Caco-2 (cell line): ENCODE data around the gene COQ5. TPM values are rescaled to one million over a fixed set of nuclear protein-coding genes. Genes with fewer than 3 reads are reported as not detected.

Experiments
- BruUV-seq: library from RNA; stranded (reverse); fragments of 400-500 nt; replicated peaks from 2 replicates; lab custom pipeline; 2021; lab: Mats Ljungman, UMichigan
- CTCF ChIA-PET: fragments of 300-600 bp; sonication (Branson Sonifier 250); formaldehyde crosslinking; loops from one replicate; lab custom pipeline; 2022; ENCODE audit warnings: antibody characterized with exemption; lab: Charles Lee
- POLR2A ChIA-PET: fragments of 300-600 bp; sonication (Branson Sonifier 250); formaldehyde crosslinking; loops from one replicate; lab custom pipeline; 2022; ENCODE audit warnings: antibody characterized with exemption; lab: Charles Lee
- DNase-seq, 2 experiments: peaks; one replicate each; pipeline versions ENCODE4 v3.0.0 to v3.0.0-alpha.2; 2020 to 2022
- H3K27me3 ChIP-seq: replicated peaks from 2 replicates; pipeline ENCODE4 v1.6.0; 2011; ENCODE audit warnings: low read length; ENCODE audit not compliant: control insufficient read depth, insufficient read depth
- H3K36me3 ChIP-seq: 2 replicates; pipeline ENCODE4 v1.5.1; 2011; ENCODE audit warnings: low read length; ENCODE audit not compliant: control insufficient read depth, insufficient read depth
- H3K4me1 ChIP-seq: fragments of 250-450 bp; sonication (Bioruptor Pico); 2 replicates; pipeline ENCODE4 v1.5.1; 2020; ENCODE audit warnings: mild to moderate bottlenecking
- H3K4me3 ChIP-seq: 2 replicates; pipeline ENCODE4 v1.5.1; 2011; ENCODE audit warnings: low read depth, mild to moderate bottlenecking, control low read depth, low read length
- H3K9me3 ChIP-seq: fragments of 250-450 bp; sonication (Bioruptor Pico); 2 replicates; pipeline ENCODE4 v1.5.1; 2020; ENCODE audit warnings: mild to moderate bottlenecking, moderate library complexity
- H3K27ac Mint-ChIP-seq: one replicate; pipeline ENCODE4 v1.8.0; 2022; ENCODE audit warnings: mixed read lengths; ENCODE audit not compliant: unreplicated experiment
- H3K27me3 Mint-ChIP-seq: one replicate; pipeline ENCODE4 v1.8.0; 2022; ENCODE audit warnings: mixed read lengths; ENCODE audit not compliant: insufficient read depth, unreplicated experiment
- H3K36me3 Mint-ChIP-seq: one replicate; pipeline ENCODE4 v1.8.0; 2022; ENCODE audit warnings: mild to moderate bottlenecking, mixed read lengths; ENCODE audit not compliant: insufficient read depth, unreplicated experiment
- H3K4me1 Mint-ChIP-seq: one replicate; pipeline ENCODE4 v1.8.0; 2022; ENCODE audit warnings: low read depth, mixed read lengths; ENCODE audit not compliant: unreplicated experiment
- H3K4me3 Mint-ChIP-seq: one replicate; pipeline ENCODE4 v1.8.0; 2022; ENCODE audit warnings: mild to moderate bottlenecking, moderate library complexity, mixed read lengths; ENCODE audit not compliant: unreplicated experiment
- H3K9me3 Mint-ChIP-seq: one replicate; pipeline ENCODE4 v1.8.0; 2022; ENCODE audit warnings: mixed read lengths; ENCODE audit not compliant: unreplicated experiment
- CTCF ChIP-seq, 2 experiments: fragments of 200-600 bp in 1 of 2; IDR thresholded peaks; 1 replicate in 1 of 2; 2 replicates in 1 of 2; pipeline versions ENCODE4 v1.5.1 to v1.8.0; 2011 to 2022; ENCODE audit warnings: antibody characterized with exemption in 1 of 2, control low read depth in 1 of 2, inconsistent platforms in 1 of 2, low read depth in 1 of 2, low read length in 1 of 2, mild to moderate bottlenecking in 1 of 2, moderate library complexity in 1 of 2; ENCODE audit not compliant: insufficient read depth in 1 of 2, severe bottlenecking in 1 of 2, unreplicated experiment in 1 of 2
- intact Hi-C: fragments of 100-400 bp; cut with micrococcal nuclease; formaldehyde crosslinking; loops from one replicate; pipeline ENCODE4 v1.10.0; 2022; ENCODE audit not compliant: unreplicated experiment
- total RNA-seq: library from RNA; stranded (reverse); gene quantifications from 2 replicates; pipeline ENCODE4 v1.2.3, GENCODE V29; 2022

The COQ5 gene
- total RNA-seq, 1 experiment from 2014 or later, result 20.7 TPM

GRCh38 chr12:120474616-120474960 is 54.4 kb downstream of the COQ5 start:
- peak; percentile 41 to 52 for DNase-seq
- Mint-ChIP-seq H3K4me3 (no peak overlapping the region), H3K27me3 (no peaks in the 10 kb centered on the region), H3K9me3 (no peaks in the 10 kb centered on the region), H3K36me3 (peaks cover 3% of the 10 kb centered on the region), H3K4me1 (peaks cover 13% of the 10 kb centered on the region), H3K27ac (no peak overlapping the region)
- intact Hi-C loops, result no loop called here
- ChIA-PET CTCF (no interaction called here), POLR2A (interaction anchor here (0.6 kb wide), 1 partner anchor 60 kb away, joined by 6 read pairs; a partner anchor contains a TSS)
- no peaks in the 10 kb centered on the region; the same call in 1 of the 2 replicates for H3K4me1 ChIP-seq
- H3K4me3 ChIP-seq, result no peak overlapping the region
- no peaks in the 10 kb centered on the region for H3K36me3 ChIP-seq
- no TSS peak for BruUV-seq
- H3K27me3 ChIP-seq, result no peaks in the 10 kb centered on the region
- no peak for TF ChIP-seq CTCF (IDR thresholded peaks at IDR 0.05; ENCODE audit: insufficient read depth in 1 of 2, low read depth in 1 of 2, low read length in 1 of 2, severe bottlenecking in 1 of 2, unreplicated experiment in 1 of 2)
- no peaks in the 10 kb centered on the region for H3K9me3 ChIP-seq

- H3K4me1 ChIP-seq, result no peaks in the 10 kb centered on the region; the same call in 1 of the 2 replicates
- no peak for DNase-seq
- intact Hi-C loops, result no loop called here
Observed at GRCh38 chr12:120473807-120474615, 54.9 kb downstream of the COQ5 start.

GRCh38 chr12:120472521-120472920 is 56.4 kb downstream of the COQ5 start:
- Histone ChIP-seq H3K27me3 (no peaks in the 10 kb centered on the region), H3K4me3 (no peak overlapping the region), H3K9me3 (no peaks in the 10 kb centered on the region), H3K36me3 (no peaks in the 10 kb centered on the region), H3K4me1 (no peaks in the 10 kb centered on the region; the same call in 1 of the 2 replicates)
- Mint-ChIP-seq H3K9me3 (no peaks in the 10 kb centered on the region), H3K4me1 (peaks cover 13% of the 10 kb centered on the region), H3K27ac (no peak overlapping the region), H3K4me3 (no peak overlapping the region), H3K27me3 (no peaks in the 10 kb centered on the region), H3K36me3 (peaks cover 18% of the 10 kb centered on the region)
- intact Hi-C loops, result no loop called here
- CTCF ChIA-PET, result no interaction called here
- DNase-seq, result no peak
- POLR2A ChIA-PET, result no interaction called here
- no peak for TF ChIP-seq CTCF (IDR thresholded peaks at IDR 0.05; ENCODE audit: insufficient read depth in 1 of 2, low read depth in 1 of 2, low read length in 1 of 2, severe bottlenecking in 1 of 2, unreplicated experiment in 1 of 2)
- BruUV-seq, result no TSS peak

More at GRCh38 chr12:120473807-120474615, 54.9 kb downstream of the COQ5 start:
- Mint-ChIP-seq H3K36me3 (peaks cover 6% of the 10 kb centered on the region), H3K4me3 (no peak overlapping the region), H3K4me1 (peaks cover 13% of the 10 kb centered on the region), H3K27ac (no peak overlapping the region), H3K9me3 (no peaks in the 10 kb centered on the region), H3K27me3 (no peaks in the 10 kb centered on the region)
- no peaks in the 10 kb centered on the region for H3K36me3 ChIP-seq
- no peak overlapping the region for H3K4me3 ChIP-seq
- ChIA-PET CTCF (interaction anchor here (1.2 kb wide), 1 partner anchor 56 kb away, joined by 3 read pairs; no protein-coding TSS in a partner anchor), POLR2A (interaction anchor here (0.5 to 0.6 kb wide), 2 partner anchors 21 to 61 kb away, joined by 3 to 6 read pairs; a partner anchor contains a TSS)
- no TSS peak for BruUV-seq
- TF ChIP-seq CTCF (IDR thresholded peaks at IDR 0.05; ENCODE audit: insufficient read depth in 1 of 2, low read depth in 1 of 2, low read length in 1 of 2, severe bottlenecking in 1 of 2, unreplicated experiment in 1 of 2), result no peak
- no peaks in the 10 kb centered on the region for H3K9me3 ChIP-seq
- no peaks in the 10 kb centered on the region for H3K27me3 ChIP-seq
